K562 (cell line): Measurements from ENCODE around the gene ARHGAP9. TPM values are rescaled to one million over a fixed set of nuclear protein-coding genes. Genes with fewer than 3 reads are reported as not detected.

Source experiments
- ATAC-seq: fragments of 200-7000 bp; cut with Tn5 transposase; 3 replicates; pipeline ENCODE4 v1.9.1; 2020; ENCODE audit warnings: moderate library complexity
- BruUV-seq: library from RNA; stranded (reverse); fragments of 400-500 nt; replicated peaks from 2 replicates; lab custom pipeline; 2021; lab: Mats Ljungman, UMichigan
- CTCF ChIA-PET: fragments of 300-600 bp; formaldehyde crosslinking; extraction: SDS; loops from one replicate; lab custom pipeline; 2021; ENCODE audit warnings: low intra/inter-chr PET ratio; lab: Yijun Ruan, JAX
- POLR2A ChIA-PET: fragments of 300-600, 350-650 bp; sonication (Branson Sonifier 250); formaldehyde crosslinking; extraction: SDS; loops from one replicate; lab custom pipeline; 2021; ENCODE audit warnings: antibody characterized with exemption, inconsistent platforms; lab: Yijun Ruan, JAX
- DNase-seq, 4 experiments: peaks; one replicate each; pipeline versions ENCODE4 v3.0.0 to v3.0.0-alpha.2; 2011 to 2018; ENCODE audit warnings: low spot score in 3 of 4, mixed read lengths in 3 of 4; ENCODE audit errors: extremely low read depth in 1 of 4
- FAIRE-seq: peaks from 2 replicates; lab custom pipeline; 2011; peaks lifted over from hg19 to GRCh38; lab: Jason Lieb, UNC
- H2AFZ ChIP-seq: 2 replicates; pipeline ENCODE4 v1.6.0; 2011; ENCODE audit warnings: low read depth, low read length, control low read depth, inconsistent platforms
- H3K27ac ChIP-seq: fragments of 200-600 bp; 3 replicates; pipeline ENCODE4 v1.8.0; 2011; ENCODE audit warnings: low read depth, mild to moderate bottlenecking, control low read depth, inconsistent platforms, low read length, moderate library complexity, mixed read lengths; ENCODE audit errors: extremely low read depth
- H3K27me3 ChIP-seq, 2 experiments: fragments of 300-600 bp in 1 of 2; 2 replicates in 1 of 2; 3 replicates in 1 of 2; pipeline versions ENCODE4 v1.6.0 to v1.8.0; 2011; ENCODE audit warnings: inconsistent platforms in 2 of 2, low read length in 2 of 2, mild to moderate bottlenecking in 1 of 2, mixed read lengths in 1 of 2, moderate library complexity in 1 of 2; ENCODE audit not compliant: control insufficient read depth in 2 of 2, insufficient read depth in 2 of 2
- H3K36me3 ChIP-seq: fragments of 300-600 bp; 3 replicates; pipeline ENCODE4 v1.8.0; 2011; ENCODE audit warnings: mild to moderate bottlenecking, low read length, inconsistent platforms; ENCODE audit not compliant: control insufficient read depth, insufficient read depth
- H3K4me1 ChIP-seq, 2 experiments: fragments of 200-600 bp in 1 of 2; replicated peaks in 1 of 2; 2 replicates in 1 of 2; 3 replicates in 1 of 2; pipeline versions ENCODE4 v1.5.1 to v1.8.0; 2011; ENCODE audit warnings: inconsistent platforms in 2 of 2, low read length in 2 of 2, mild to moderate bottlenecking in 1 of 2, mixed read lengths in 1 of 2, moderate library complexity in 1 of 2; ENCODE audit not compliant: control insufficient read depth in 2 of 2, insufficient read depth in 2 of 2
- H3K4me2 ChIP-seq: 2 replicates; pipeline ENCODE4 v1.6.1; 2011; ENCODE audit warnings: low read length, control low read depth, inconsistent platforms, mixed read lengths; ENCODE audit not compliant: insufficient read depth
- H3K4me3 ChIP-seq: fragments of 200-600 bp; sonication (generic), shearing (Covaris generic); 2 replicates; pipeline ENCODE4 v1.5.1; 2016; ENCODE audit warnings: control low read depth, inconsistent platforms
- H3K79me2 ChIP-seq: fragments of 200-600 bp; 3 replicates; pipeline ENCODE4 v1.8.0; 2011; ENCODE audit warnings: low read length, inconsistent platforms; ENCODE audit not compliant: control insufficient read depth, insufficient read depth
- H3K9ac ChIP-seq, 2 experiments: 2 replicates each; pipeline versions ENCODE4 v1.6.0 to v1.6.1; 2011; ENCODE audit warnings: low read depth in 2 of 2, low read length in 2 of 2, control low read depth in 1 of 2, inconsistent platforms in 1 of 2, mild to moderate bottlenecking in 1 of 2, mixed read lengths in 1 of 2; ENCODE audit not compliant: insufficient read depth in 1 of 2
- H3K9me1 ChIP-seq: one replicate; pipeline ENCODE4 v1.6.0; 2011; ENCODE audit warnings: inconsistent platforms, mild to moderate bottlenecking, low read length, moderate library complexity; ENCODE audit not compliant: control insufficient read depth, insufficient read depth
- H3K9me3 ChIP-seq: replicated peaks from 2 replicates; pipeline ENCODE4 v1.5.1; 2011; ENCODE audit warnings: low read depth, low read length, inconsistent platforms; ENCODE audit not compliant: control insufficient read depth, insufficient read depth
- H4K20me1 ChIP-seq: replicated peaks from 2 replicates; pipeline ENCODE4 v1.6.1; 2011; ENCODE audit warnings: low read length, inconsistent platforms, mixed read lengths; ENCODE audit not compliant: control insufficient read depth, insufficient read depth
- BDP1 ChIP-seq: IDR thresholded peaks from 3 replicates; pipeline ENCODE4 v1.6.1; 2011; ENCODE audit not compliant: insufficient read length, insufficient read depth
- IFI16 ChIP-seq: fragments of 250-450 bp; sonication (Bioruptor Pico); IDR thresholded peaks from 2 replicates; pipeline ENCODE4 v2.1.2; 2022; ENCODE audit warnings: mild to moderate bottlenecking, inconsistent platforms
- NCOA2 ChIP-seq, 2 experiments: fragments of 450-650 bp; IDR thresholded peaks; 2 replicates each; pipeline ENCODE4 v1.6.1; 2018; ENCODE audit warnings: mild to moderate bottlenecking in 2 of 2, moderate library complexity in 1 of 2; ENCODE audit not compliant: partially characterized antibody in 2 of 2
- SNIP1 ChIP-seq: fragments of 450-650 bp; IDR thresholded peaks from 2 replicates; pipeline ENCODE4 v1.7.1; 2017; ENCODE audit warnings: low read depth, mild to moderate bottlenecking
- SP1 ChIP-seq: sonication (generic); formaldehyde crosslinking; IDR thresholded peaks from 2 replicates; pipeline ENCODE4 v1.8.1; 2022; ENCODE audit warnings: mild to moderate bottlenecking, missing genetic modification reagents
- ZNF780A ChIP-seq: fragments of 250-450 bp; sonication (Bioruptor Pico); IDR thresholded peaks from 2 replicates; pipeline ENCODE4 v1.5.0; 2021; ENCODE audit warnings: mild to moderate bottlenecking
- WGBS: fragments of 100-300 bp; shearing (Covaris generic); methylation state at CpG from one replicate; pipeline ENCODE4 v1.1.6; 2016; ENCODE audit warnings: low coverage, mixed read lengths; ENCODE audit not compliant: insufficient coverage; ENCODE audit errors: missing lambda C conversion rate; 5-methylcytosine and 5-hydroxymethylcytosine counted together
- in situ Hi-C: fragments of 300-500 bp; cut with MboI; formaldehyde crosslinking; loops from 4 replicates; pipeline ENCODE4 v1.15.0; 2018; ENCODE audit warnings: inconsistent platforms, mixed read lengths
- intact Hi-C: fragments of 100-400 bp; cut with micrococcal nuclease; formaldehyde crosslinking; loops from 2 replicates; pipeline ENCODE4 v1.14.2; 2022
- polyA plus RNA-seq, 8 experiments: library from polyadenylated mRNA; depleted of rRNA in 4 of 8; stranded (reverse) in 5 of 8; unstranded in 3 of 8; fragments of >200 nt; fragmentation: Nextera tagmentation in 2 of 8; fragmentation: Illumina TruSeq in 1 of 8; extraction: Ambion mirVana in 2 of 8; extraction: Trizol in 1 of 8; gene quantifications; 2 replicates each; pipeline versions ENCODE4 v1.2.1 to v1.2.3, GENCODE V29; 2011 to 2014; ENCODE audit warnings: inconsistent platforms in 1 of 8, missing spikeins in 1 of 8
- total RNA-seq, 7 experiments: library from RNA; depleted of rRNA in 6 of 7; stranded (reverse); fragments of >200 nt in 6 of 7; fragmentation: Illumina TruSeq in 2 of 7; extraction: Trizol in 2 of 7; gene quantifications; 2 replicates each; pipeline versions ENCODE4 v1.2.1 to v1.2.3, GENCODE V29; 2011 to 2021; ENCODE audit warnings: low replicate concordance in 1 of 7
- TF ChIP-seq, protein P1 (sequence below): fragments of 450-650 bp; IDR thresholded peaks from 2 replicates; pipeline ENCODE4 v1.6.1; 2016; ENCODE audit warnings: mild to moderate bottlenecking, moderate library complexity

ARHGAP9 gene
- total and polyA plus RNA-seq, 9 of the 15 experiments (the other 6 are each of a cell fraction or from before 2014, with no cell fraction given) = 1.5 to 10.2 (median 5.1) TPM

- BruUV-seq = no TSS peak
Observed at GRCh38 chr12:57439762-57440266, 39.9 kb downstream of the ARHGAP9 start.

More at GRCh38 chr12:57439762-57440266, 39.9 kb downstream of the ARHGAP9 start:
- FAIRE-seq (no peak), DNase-seq (no peak), ATAC-seq (no peak)
- intact Hi-C loops (no loop called here), in situ Hi-C loops (no loop called here)
- no peaks in the 10 kb centered on the region for H3K79me2 ChIP-seq
- H4K20me1 ChIP-seq = no peaks in the 10 kb centered on the region
- H3K27me3 ChIP-seq = no peaks in the 10 kb centered on the region
- ChIA-PET CTCF (no interaction called here), POLR2A (no interaction called here)
- TF ChIP-seq, protein P1, sequence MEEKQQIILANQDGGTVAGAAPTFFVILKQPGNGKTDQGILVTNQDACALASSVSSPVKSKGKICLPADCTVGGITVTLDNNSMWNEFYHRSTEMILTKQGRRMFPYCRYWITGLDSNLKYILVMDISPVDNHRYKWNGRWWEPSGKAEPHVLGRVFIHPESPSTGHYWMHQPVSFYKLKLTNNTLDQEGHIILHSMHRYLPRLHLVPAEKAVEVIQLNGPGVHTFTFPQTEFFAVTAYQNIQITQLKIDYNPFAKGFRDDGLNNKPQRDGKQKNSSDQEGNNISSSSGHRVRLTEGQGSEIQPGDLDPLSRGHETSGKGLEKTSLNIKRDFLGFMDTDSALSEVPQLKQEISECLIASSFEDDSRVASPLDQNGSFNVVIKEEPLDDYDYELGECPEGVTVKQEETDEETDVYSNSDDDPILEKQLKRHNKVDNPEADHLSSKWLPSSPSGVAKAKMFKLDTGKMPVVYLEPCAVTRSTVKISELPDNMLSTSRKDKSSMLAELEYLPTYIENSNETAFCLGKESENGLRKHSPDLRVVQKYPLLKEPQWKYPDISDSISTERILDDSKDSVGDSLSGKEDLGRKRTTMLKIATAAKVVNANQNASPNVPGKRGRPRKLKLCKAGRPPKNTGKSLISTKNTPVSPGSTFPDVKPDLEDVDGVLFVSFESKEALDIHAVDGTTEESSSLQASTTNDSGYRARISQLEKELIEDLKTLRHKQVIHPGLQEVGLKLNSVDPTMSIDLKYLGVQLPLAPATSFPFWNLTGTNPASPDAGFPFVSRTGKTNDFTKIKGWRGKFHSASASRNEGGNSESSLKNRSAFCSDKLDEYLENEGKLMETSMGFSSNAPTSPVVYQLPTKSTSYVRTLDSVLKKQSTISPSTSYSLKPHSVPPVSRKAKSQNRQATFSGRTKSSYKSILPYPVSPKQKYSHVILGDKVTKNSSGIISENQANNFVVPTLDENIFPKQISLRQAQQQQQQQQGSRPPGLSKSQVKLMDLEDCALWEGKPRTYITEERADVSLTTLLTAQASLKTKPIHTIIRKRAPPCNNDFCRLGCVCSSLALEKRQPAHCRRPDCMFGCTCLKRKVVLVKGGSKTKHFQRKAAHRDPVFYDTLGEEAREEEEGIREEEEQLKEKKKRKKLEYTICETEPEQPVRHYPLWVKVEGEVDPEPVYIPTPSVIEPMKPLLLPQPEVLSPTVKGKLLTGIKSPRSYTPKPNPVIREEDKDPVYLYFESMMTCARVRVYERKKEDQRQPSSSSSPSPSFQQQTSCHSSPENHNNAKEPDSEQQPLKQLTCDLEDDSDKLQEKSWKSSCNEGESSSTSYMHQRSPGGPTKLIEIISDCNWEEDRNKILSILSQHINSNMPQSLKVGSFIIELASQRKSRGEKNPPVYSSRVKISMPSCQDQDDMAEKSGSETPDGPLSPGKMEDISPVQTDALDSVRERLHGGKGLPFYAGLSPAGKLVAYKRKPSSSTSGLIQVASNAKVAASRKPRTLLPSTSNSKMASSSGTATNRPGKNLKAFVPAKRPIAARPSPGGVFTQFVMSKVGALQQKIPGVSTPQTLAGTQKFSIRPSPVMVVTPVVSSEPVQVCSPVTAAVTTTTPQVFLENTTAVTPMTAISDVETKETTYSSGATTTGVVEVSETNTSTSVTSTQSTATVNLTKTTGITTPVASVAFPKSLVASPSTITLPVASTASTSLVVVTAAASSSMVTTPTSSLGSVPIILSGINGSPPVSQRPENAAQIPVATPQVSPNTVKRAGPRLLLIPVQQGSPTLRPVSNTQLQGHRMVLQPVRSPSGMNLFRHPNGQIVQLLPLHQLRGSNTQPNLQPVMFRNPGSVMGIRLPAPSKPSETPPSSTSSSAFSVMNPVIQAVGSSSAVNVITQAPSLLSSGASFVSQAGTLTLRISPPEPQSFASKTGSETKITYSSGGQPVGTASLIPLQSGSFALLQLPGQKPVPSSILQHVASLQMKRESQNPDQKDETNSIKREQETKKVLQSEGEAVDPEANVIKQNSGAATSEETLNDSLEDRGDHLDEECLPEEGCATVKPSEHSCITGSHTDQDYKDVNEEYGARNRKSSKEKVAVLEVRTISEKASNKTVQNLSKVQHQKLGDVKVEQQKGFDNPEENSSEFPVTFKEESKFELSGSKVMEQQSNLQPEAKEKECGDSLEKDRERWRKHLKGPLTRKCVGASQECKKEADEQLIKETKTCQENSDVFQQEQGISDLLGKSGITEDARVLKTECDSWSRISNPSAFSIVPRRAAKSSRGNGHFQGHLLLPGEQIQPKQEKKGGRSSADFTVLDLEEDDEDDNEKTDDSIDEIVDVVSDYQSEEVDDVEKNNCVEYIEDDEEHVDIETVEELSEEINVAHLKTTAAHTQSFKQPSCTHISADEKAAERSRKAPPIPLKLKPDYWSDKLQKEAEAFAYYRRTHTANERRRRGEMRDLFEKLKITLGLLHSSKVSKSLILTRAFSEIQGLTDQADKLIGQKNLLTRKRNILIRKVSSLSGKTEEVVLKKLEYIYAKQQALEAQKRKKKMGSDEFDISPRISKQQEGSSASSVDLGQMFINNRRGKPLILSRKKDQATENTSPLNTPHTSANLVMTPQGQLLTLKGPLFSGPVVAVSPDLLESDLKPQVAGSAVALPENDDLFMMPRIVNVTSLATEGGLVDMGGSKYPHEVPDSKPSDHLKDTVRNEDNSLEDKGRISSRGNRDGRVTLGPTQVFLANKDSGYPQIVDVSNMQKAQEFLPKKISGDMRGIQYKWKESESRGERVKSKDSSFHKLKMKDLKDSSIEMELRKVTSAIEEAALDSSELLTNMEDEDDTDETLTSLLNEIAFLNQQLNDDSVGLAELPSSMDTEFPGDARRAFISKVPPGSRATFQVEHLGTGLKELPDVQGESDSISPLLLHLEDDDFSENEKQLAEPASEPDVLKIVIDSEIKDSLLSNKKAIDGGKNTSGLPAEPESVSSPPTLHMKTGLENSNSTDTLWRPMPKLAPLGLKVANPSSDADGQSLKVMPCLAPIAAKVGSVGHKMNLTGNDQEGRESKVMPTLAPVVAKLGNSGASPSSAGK = no peak
- TF ChIP-seq IFI16 = no peak
- TF ChIP-seq SP1 = no peak
- no peak for TF ChIP-seq NCOA2 (IDR thresholded peaks at IDR 0.05; ENCODE audit: partially characterized antibody in 2 of 2)
- TF ChIP-seq SNIP1 = no peak
- no peak for TF ChIP-seq BDP1
- TF ChIP-seq ZNF780A = no peak
- no peak overlapping the region for H3K4me2 ChIP-seq
- no peak overlapping the region for H3K4me3 ChIP-seq
- H3K9ac ChIP-seq = no peak overlapping the region
- H3K36me3 ChIP-seq = no peaks in the 10 kb centered on the region
- peaks cover 2 to 4% of the 10 kb centered on the region in 2 experiments; a peak in 3 of 5 replicates for H3K4me1 ChIP-seq
- H2AFZ ChIP-seq = no peak overlapping the region
- no peak overlapping the region for H3K27ac ChIP-seq
- H3K9me1 ChIP-seq = no peaks in the 10 kb centered on the region
- WGBS = 25% methylated on average over 4 of the region's 4 CpGs
- H3K9me3 ChIP-seq = 0 out of 2 replicates have a peak, but pooled peaks cover 3% of the 10 kb centered on the region
